MCF 10A (cell line): ENCODE measurements around the gene SLC4A2. TPM values are rescaled to one million over a fixed set of nuclear protein-coding genes. Genes with fewer than 3 reads are reported as not detected.

ENCODE experiments used
- BruUV-seq: library from RNA; stranded (reverse); fragments of 400-500 nt; replicated peaks from 2 replicates; lab custom pipeline; 2021; lab: Mats Ljungman, UMichigan
- CTCF ChIA-PET: fragments of 300-600 bp; sonication (Branson Sonifier 250); formaldehyde crosslinking; extraction: SDS; loops from one replicate; lab custom pipeline; 2021; ENCODE audit warnings: antibody characterized with exemption, inconsistent platforms; lab: Yijun Ruan, JAX
- POLR2A ChIA-PET: fragments of 300-600, 350-650 bp; sonication (Branson Sonifier 250); formaldehyde crosslinking; extraction: SDS; loops from one replicate; lab custom pipeline; 2020; ENCODE audit warnings: antibody characterized with exemption, inconsistent platforms; lab: Yijun Ruan, JAX
- DNase-seq: peaks from one replicate; pipeline ENCODE4 v3.0.0-alpha.2; 2018; ENCODE audit not compliant: unreplicated experiment
- H3K27ac Mint-ChIP-seq: one replicate; pipeline ENCODE4 v1.8.0; 2022; ENCODE audit warnings: mild to moderate bottlenecking, low read depth, mixed read lengths; ENCODE audit not compliant: unreplicated experiment
- H3K27me3 Mint-ChIP-seq: one replicate; pipeline ENCODE4 v1.8.0; 2022; ENCODE audit warnings: mixed read lengths; ENCODE audit not compliant: insufficient read depth, unreplicated experiment
- H3K36me3 Mint-ChIP-seq: one replicate; pipeline ENCODE4 v1.8.0; 2022; ENCODE audit warnings: mild to moderate bottlenecking, moderate library complexity, mixed read lengths; ENCODE audit not compliant: insufficient read depth, unreplicated experiment
- H3K4me1 Mint-ChIP-seq: one replicate; pipeline ENCODE4 v1.8.0; 2022; ENCODE audit warnings: mixed read lengths; ENCODE audit not compliant: insufficient read depth, unreplicated experiment
- H3K4me3 Mint-ChIP-seq: one replicate; pipeline ENCODE4 v1.8.0; 2022; ENCODE audit warnings: mild to moderate bottlenecking, moderate library complexity, mixed read lengths; ENCODE audit not compliant: unreplicated experiment
- H3K9me3 Mint-ChIP-seq: one replicate; pipeline ENCODE4 v1.8.0; 2022; ENCODE audit warnings: mixed read lengths; ENCODE audit not compliant: unreplicated experiment
- intact Hi-C: fragments of 100-400 bp; cut with micrococcal nuclease; formaldehyde crosslinking; loops from 2 replicates; pipeline ENCODE4 v1.14.1; 2022
- total RNA-seq: library from RNA; stranded (reverse); gene quantifications from 2 replicates; pipeline ENCODE4 v1.2.3, GENCODE V29; 2022
- TF ChIP-seq, protein P1 (sequence below): fragments of 200-600 bp; IDR thresholded peaks from one replicate; pipeline ENCODE4 v1.8.0; 2022; ENCODE audit warnings: antibody characterized with exemption, mild to moderate bottlenecking; ENCODE audit not compliant: unreplicated experiment

Gene SLC4A2
- total RNA-seq, 1 experiment from 2014 or later: 112 TPM

DNA sequence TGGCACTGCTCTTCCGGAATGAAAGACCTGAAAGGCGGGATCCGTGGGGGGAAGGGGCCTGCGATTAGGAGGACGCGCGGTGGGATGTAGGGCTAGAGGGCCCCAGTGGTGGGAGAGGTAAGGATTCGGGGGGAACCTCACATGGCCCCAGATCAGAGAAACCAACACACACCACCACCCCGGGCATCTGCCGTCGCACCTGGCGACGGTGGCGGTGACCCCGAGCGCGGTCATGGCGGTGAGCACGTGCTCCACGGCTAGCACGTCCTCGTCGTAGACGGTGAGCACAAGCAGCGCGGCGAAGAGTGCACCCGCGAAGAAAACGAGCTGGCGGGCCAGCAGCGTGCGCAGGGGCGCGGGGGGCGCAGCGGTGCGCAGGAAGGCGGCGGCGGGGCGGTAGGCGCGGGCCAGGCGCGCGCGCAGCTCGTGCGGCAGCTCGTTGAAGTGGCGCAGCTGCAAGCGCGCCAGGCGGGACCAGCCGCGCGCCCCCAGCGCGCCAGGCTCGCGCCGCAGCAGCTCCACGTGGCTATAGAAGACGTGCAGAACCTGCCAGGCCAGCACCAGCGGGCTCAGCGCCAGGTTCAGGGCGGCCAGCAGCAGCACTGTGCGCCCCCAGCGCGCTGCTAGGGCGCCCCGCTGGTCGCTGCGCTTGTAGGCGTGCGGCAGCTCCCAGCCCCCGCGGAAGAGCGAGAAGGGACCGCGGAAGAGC lies 40.8 kb upstream of the SLC4A2 start:
- no peaks in the 10 kb centered on the region for H3K9me3 Mint-ChIP-seq
- peak overlapping the region; percentile 15 for H3K4me3 Mint-ChIP-seq
- H3K27ac Mint-ChIP-seq: no peak overlapping the region
- H3K27me3 Mint-ChIP-seq: peaks cover 23% of the 10 kb centered on the region
- TF ChIP-seq, protein P1, sequence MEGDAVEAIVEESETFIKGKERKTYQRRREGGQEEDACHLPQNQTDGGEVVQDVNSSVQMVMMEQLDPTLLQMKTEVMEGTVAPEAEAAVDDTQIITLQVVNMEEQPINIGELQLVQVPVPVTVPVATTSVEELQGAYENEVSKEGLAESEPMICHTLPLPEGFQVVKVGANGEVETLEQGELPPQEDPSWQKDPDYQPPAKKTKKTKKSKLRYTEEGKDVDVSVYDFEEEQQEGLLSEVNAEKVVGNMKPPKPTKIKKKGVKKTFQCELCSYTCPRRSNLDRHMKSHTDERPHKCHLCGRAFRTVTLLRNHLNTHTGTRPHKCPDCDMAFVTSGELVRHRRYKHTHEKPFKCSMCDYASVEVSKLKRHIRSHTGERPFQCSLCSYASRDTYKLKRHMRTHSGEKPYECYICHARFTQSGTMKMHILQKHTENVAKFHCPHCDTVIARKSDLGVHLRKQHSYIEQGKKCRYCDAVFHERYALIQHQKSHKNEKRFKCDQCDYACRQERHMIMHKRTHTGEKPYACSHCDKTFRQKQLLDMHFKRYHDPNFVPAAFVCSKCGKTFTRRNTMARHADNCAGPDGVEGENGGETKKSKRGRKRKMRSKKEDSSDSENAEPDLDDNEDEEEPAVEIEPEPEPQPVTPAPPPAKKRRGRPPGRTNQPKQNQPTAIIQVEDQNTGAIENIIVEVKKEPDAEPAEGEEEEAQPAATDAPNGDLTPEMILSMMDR: no peak
- H3K36me3 Mint-ChIP-seq: no peaks in the 10 kb centered on the region
- DNase-seq: no peak
- intact Hi-C loops: loop anchor here (5.0 kb wide), 1 partner anchor 51 kb away; no protein-coding TSS in a partner anchor
- CTCF ChIA-PET: interaction anchor here (0.6 to 3.7 kb wide), 15 partner anchors 8 to 648 kb away, joined by 3 to 16 read pairs (median 4); partner anchors contain the start of gene ABCB8
- POLR2A ChIA-PET: interaction anchor here (1.2 kb wide), 1 partner anchor 10 kb away, joined by 3 read pairs; the partner anchor contains the start of gene ABCB8
- H3K4me1 Mint-ChIP-seq: peaks cover 10% of the 10 kb centered on the region
- BruUV-seq: no TSS peak

DNA sequence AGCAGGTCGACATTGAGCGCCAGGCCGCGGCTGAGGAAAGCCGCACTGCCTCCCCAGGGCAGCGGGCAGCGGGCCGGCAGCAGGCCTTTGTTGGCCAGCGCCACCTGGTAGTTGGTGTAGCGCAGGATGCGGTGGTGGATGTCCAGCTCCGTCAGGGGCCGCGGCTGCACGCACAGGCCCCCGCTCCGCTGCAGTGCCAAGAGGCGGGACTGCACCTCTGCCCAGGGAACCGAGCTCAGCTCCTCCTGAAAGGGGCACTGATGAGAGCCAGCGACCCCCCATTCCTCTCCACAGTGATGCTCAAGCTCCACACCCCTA lies 40.3 kb upstream of the SLC4A2 start:
- H3K4me1 Mint-ChIP-seq: peaks cover 10% of the 10 kb centered on the region
- BruUV-seq: no TSS peak
- H3K36me3 Mint-ChIP-seq: no peaks in the 10 kb centered on the region
- intact Hi-C loops: loop anchor here (5.0 kb wide), 1 partner anchor 52 kb away; no protein-coding TSS in a partner anchor
- no peaks in the 10 kb centered on the region for H3K9me3 Mint-ChIP-seq
- CTCF ChIA-PET: interaction anchor here (0.6 to 3.7 kb wide), 9 partner anchors 8 to 195 kb away, joined by 3 to 16 read pairs (median 6); partner anchors contain the start of gene ABCB8
- POLR2A ChIA-PET: interaction anchor here (1.2 kb wide), 1 partner anchor 9 kb away, joined by 3 read pairs; the partner anchor contains the start of gene ABCB8
- DNase-seq: no peak
- peaks cover 23% of the 10 kb centered on the region for H3K27me3 Mint-ChIP-seq
- H3K27ac Mint-ChIP-seq: no peak overlapping the region
- H3K4me3 Mint-ChIP-seq: no peak overlapping the region
- TF ChIP-seq, protein P1: no peak

DNA sequence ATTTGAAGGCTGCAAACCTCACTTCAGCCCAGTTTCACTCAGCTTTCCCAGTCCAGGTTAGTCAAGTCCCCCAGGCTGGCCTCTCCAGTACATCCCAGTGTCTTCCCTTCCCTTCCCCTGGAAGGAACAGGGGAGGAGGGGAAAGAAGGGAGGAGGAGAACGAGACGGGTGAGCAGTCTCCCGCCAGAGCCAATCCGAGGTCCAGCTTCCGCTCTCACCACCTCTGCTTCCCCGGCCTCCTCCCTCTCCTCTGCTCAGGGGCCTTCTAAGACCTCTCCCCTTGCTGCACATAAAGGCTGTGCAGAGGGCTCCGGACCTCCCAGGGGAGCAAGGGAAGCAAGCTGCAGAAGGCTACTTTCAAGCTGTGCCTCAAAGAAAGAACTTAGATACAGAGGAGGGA lies 39.2 kb upstream of the SLC4A2 start:
- Mint-ChIP-seq H3K9me3 (no peaks in the 10 kb centered on the region), H3K36me3 (no peaks in the 10 kb centered on the region), H3K4me1 (peaks cover 5% of the 10 kb centered on the region), H3K27ac (no peak overlapping the region), H3K27me3 (peaks cover 23% of the 10 kb centered on the region), H3K4me3 (no peak overlapping the region)
- ChIA-PET CTCF (interaction anchor here (0.6 to 3.7 kb wide), 2 partner anchors 122 to 1888 kb away, joined by 3 to 16 read pairs; no protein-coding TSS in a partner anchor), POLR2A (no interaction called here)
- no TSS peak for BruUV-seq
- no peak for DNase-seq
- intact Hi-C loops: no loop called here
- TF ChIP-seq, protein P1: no peak

DNA sequence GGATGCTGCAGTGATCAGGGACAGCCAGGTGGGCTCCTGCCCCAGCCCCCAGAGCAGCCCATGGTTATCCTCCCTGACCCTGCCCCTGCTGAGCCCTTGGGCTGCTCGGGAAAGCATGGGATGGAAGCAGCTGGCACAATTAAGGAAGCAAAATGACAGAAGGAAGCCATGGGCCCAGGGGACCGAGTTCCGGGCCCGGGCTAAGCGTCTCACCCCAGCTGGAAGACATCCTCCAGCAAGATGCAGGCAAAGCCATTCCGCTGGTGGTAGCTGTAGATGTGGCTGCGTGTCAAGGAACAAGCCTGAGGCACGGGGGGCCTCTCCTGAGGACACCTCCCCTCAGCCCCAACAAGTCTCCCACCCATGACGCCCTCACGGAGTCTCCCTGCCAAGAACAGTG lies 36.2 kb upstream of the SLC4A2 start:
- TF ChIP-seq, protein P1: no peak
- H3K27ac Mint-ChIP-seq: no peak overlapping the region
- no peak overlapping the region for H3K4me3 Mint-ChIP-seq
- BruUV-seq: no TSS peak
- CTCF ChIA-PET: interaction anchor here (0.6 to 2.9 kb wide), 4 partner anchors 32 to 125 kb away, joined by 3 to 11 read pairs (median 4); no protein-coding TSS in a partner anchor
- no peaks in the 10 kb centered on the region for H3K36me3 Mint-ChIP-seq
- no peaks in the 10 kb centered on the region for H3K9me3 Mint-ChIP-seq
- intact Hi-C loops: no loop called here
- no peak for DNase-seq
- H3K4me1 Mint-ChIP-seq: peaks cover 17% of the 10 kb centered on the region
- POLR2A ChIA-PET: no interaction called here
- H3K27me3 Mint-ChIP-seq: peaks cover 11% of the 10 kb centered on the region
